ENCODE data around the gene CDC42SE2. TPM values are rescaled to one million over a fixed set of nuclear protein-coding genes. Genes with fewer than 3 reads are reported as not detected.

Gene CDC42SE2
- polyA plus RNA-seq, 3 donors = 34.4 to 135 (median 92.6) TPM

DNA sequence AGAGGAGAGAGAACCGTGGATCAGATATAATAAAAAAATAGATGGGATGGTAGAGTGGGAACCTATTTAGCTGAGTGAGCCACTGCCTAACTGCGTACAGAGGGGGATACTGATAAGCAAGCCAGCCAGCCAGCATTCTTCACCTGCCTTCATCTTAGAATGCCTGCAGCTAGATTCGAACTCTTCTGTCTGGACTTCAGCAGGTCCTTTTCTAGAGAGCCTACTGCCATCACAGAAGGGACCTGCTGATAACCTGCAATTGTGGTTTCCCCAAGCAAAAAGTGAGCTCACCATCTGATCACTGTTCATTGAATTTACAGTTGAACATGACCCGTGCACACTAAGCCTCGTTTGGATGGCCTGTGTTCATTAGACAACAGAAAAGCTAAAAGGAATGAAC, 109.4 kb downstream of the CDC42SE2 start:
- H3K9me3 ChIP-seq (replicated peaks in 1 of 2; ENCODE audit: control insufficient read depth in 1 of 2, insufficient read depth in 1 of 2, low read length in 2 of 2) = no peaks in the 10 kb centered on the region

DNA sequence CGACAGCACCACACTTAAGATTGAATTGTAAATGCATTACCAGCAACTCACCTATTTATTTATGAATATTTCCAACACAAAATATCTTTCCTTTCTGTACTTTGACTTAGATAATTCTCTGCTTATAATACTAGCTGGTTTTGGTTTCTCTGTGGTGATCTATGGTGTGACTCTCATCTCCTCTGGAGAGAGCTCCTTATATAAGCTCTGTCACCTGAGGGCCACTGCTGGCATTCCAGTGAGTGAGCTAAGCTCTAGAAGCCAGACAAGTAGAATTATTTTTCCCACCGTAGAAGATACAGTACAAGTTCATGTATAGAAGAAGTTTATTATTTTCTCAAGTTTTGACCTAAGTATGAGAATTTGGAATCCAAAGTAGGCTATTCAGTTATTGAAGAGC, 111.5 kb downstream of the CDC42SE2 start:
- intact Hi-C loops (cut with micrococcal nuclease) = no loop called here
- no CpG with 5 or more reads among the region's 2 CpGs for WGBS (ENCODE audit: insufficient coverage)
- H3K4me3 ChIP-seq (replicated peaks in 1 of 3; ENCODE audit: low read depth in 2 of 3, low read length in 3 of 3) = no peak overlapping the region

More for the DNA sequence above, 109.4 kb downstream of the CDC42SE2 start:
- TF ChIP-seq, protein P1, sequence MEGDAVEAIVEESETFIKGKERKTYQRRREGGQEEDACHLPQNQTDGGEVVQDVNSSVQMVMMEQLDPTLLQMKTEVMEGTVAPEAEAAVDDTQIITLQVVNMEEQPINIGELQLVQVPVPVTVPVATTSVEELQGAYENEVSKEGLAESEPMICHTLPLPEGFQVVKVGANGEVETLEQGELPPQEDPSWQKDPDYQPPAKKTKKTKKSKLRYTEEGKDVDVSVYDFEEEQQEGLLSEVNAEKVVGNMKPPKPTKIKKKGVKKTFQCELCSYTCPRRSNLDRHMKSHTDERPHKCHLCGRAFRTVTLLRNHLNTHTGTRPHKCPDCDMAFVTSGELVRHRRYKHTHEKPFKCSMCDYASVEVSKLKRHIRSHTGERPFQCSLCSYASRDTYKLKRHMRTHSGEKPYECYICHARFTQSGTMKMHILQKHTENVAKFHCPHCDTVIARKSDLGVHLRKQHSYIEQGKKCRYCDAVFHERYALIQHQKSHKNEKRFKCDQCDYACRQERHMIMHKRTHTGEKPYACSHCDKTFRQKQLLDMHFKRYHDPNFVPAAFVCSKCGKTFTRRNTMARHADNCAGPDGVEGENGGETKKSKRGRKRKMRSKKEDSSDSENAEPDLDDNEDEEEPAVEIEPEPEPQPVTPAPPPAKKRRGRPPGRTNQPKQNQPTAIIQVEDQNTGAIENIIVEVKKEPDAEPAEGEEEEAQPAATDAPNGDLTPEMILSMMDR (IDR thresholded peaks at IDR 0.05) = no peak
- H3K27ac Mint-ChIP-seq = peak overlapping the region in 5 of 7 donors; percentile 9 to 96 (median 53)
- H3K4me1 ChIP-seq (ENCODE audit: control insufficient read depth in 1 of 2, insufficient read depth in 2 of 2, low read length in 2 of 2) = peaks cover 2 to 7% of the 10 kb centered on the region in 2 donors
- no peak overlapping the region for H3K4me3 Mint-ChIP-seq
- no peak for DNase-seq
- intact Hi-C loops (cut with micrococcal nuclease) = no loop called here
- H3K27me3 ChIP-seq (ENCODE audit: control insufficient read depth in 2 of 2, insufficient read depth in 2 of 2, low read length in 2 of 2) = no peaks in the 10 kb centered on the region
- peaks cover 22% of the 10 kb centered on the region for H3K4me1 Mint-ChIP-seq
- peaks cover 0 to 2% (median 0%) of the 10 kb centered on the region in 7 donors for H3K9me3 Mint-ChIP-seq
- H2AFZ ChIP-seq (ENCODE audit: insufficient read depth, low read depth, low read length, poor library complexity, severe bottlenecking) = no peak overlapping the region
- peak overlapping the region in 1 of 2 donors; percentile 74 for H3K27ac ChIP-seq (ENCODE audit: low read depth in 1 of 2, low read length in 2 of 2)
- H3K4me3 ChIP-seq (replicated peaks in 1 of 3; ENCODE audit: low read depth in 2 of 3, low read length in 3 of 3) = no peak overlapping the region
- peaks cover 43% of the 10 kb centered on the region for H4K20me1 ChIP-seq (ENCODE audit: insufficient read depth, low read length)
- peaks cover 9 to 19% of the 10 kb centered on the region in 2 donors for H3K36me3 Mint-ChIP-seq
- no peaks in the 10 kb centered on the region for H3K27me3 Mint-ChIP-seq (ENCODE audit: low read depth in 3 of 3)
- H3K36me3 ChIP-seq (replicated peaks in 1 of 2; ENCODE audit: control insufficient read depth in 1 of 2, insufficient read depth in 2 of 2, low read length in 2 of 2) = peaks cover 0 to 2% of the 10 kb centered on the region in 2 donors
- no peak overlapping the region for H3K9ac ChIP-seq (ENCODE audit: insufficient read depth, low read length, poor library complexity, severe bottlenecking)
- no peak overlapping the region for H3K4me2 ChIP-seq (replicated peaks; ENCODE audit: extremely low read depth, low read length, poor library complexity, severe bottlenecking)
- H3K79me2 ChIP-seq (ENCODE audit: insufficient read depth, low read length) = peaks cover 100% of the 10 kb centered on the region
- 100% methylated on average over 1 of the region's 5 CpGs for WGBS (ENCODE audit: insufficient coverage)

More for the DNA sequence above, 111.5 kb downstream of the CDC42SE2 start:
- H3K36me3 ChIP-seq (replicated peaks in 1 of 2; ENCODE audit: control insufficient read depth in 1 of 2, insufficient read depth in 2 of 2, low read length in 2 of 2) = peaks cover 0 to 2% of the 10 kb centered on the region in 2 donors
- DNase-seq = no peak
- peaks cover 0 to 2% (median 0%) of the 10 kb centered on the region in 7 donors for H3K9me3 Mint-ChIP-seq
- no peaks in the 10 kb centered on the region for H3K27me3 ChIP-seq (ENCODE audit: control insufficient read depth in 2 of 2, insufficient read depth in 2 of 2, low read length in 2 of 2)
- H3K4me2 ChIP-seq (replicated peaks; ENCODE audit: extremely low read depth, low read length, poor library complexity, severe bottlenecking) = no peak overlapping the region
- peaks cover 22 to 27% of the 10 kb centered on the region in 2 donors for H3K4me1 ChIP-seq (ENCODE audit: control insufficient read depth in 1 of 2, insufficient read depth in 2 of 2, low read length in 2 of 2)
- H3K36me3 Mint-ChIP-seq = peaks cover 8 to 19% of the 10 kb centered on the region in 2 donors
- H3K9ac ChIP-seq (ENCODE audit: insufficient read depth, low read length, poor library complexity, severe bottlenecking) = no peak overlapping the region
- no peaks in the 10 kb centered on the region for H3K9me3 ChIP-seq (replicated peaks in 1 of 2; ENCODE audit: control insufficient read depth in 1 of 2, insufficient read depth in 1 of 2, low read length in 2 of 2)
- peaks cover 41% of the 10 kb centered on the region for H3K4me1 Mint-ChIP-seq
- TF ChIP-seq, protein P1 (IDR thresholded peaks at IDR 0.05) = no peak
- H3K79me2 ChIP-seq (ENCODE audit: insufficient read depth, low read length) = peaks cover 98% of the 10 kb centered on the region
- H3K27me3 Mint-ChIP-seq (ENCODE audit: low read depth in 3 of 3) = no peaks in the 10 kb centered on the region
- no peak overlapping the region for H2AFZ ChIP-seq (ENCODE audit: insufficient read depth, low read depth, low read length, poor library complexity, severe bottlenecking)
- peaks cover 23% of the 10 kb centered on the region for H4K20me1 ChIP-seq (ENCODE audit: insufficient read depth, low read length)
- peak overlapping the region; percentile 46 to 96 (median 80) for H3K27ac Mint-ChIP-seq
- peak overlapping the region in 1 of 2 donors; percentile 74 for H3K27ac ChIP-seq (ENCODE audit: low read depth in 1 of 2, low read length in 2 of 2)
- H3K4me3 Mint-ChIP-seq = no peak overlapping the region
